HCT116 (cell line): ENCODE results near the gene ZNF746. TPM values are rescaled to one million over a fixed set of nuclear protein-coding genes. Genes with fewer than 3 reads are reported as not detected.

ENCODE experiments used
- ATAC-seq: fragments of 200-7000 bp; cut with Tn5 transposase; 2 replicates; pipeline ENCODE4 v1.9.1; 2020; ENCODE audit warnings: mild to moderate bottlenecking, moderate library complexity
- BruUV-seq: library from RNA; stranded (reverse); fragments of 400-500 nt; replicated peaks from 2 replicates; lab custom pipeline; 2021; lab: Mats Ljungman, UMichigan
- CTCF ChIA-PET: fragments of 300-600 bp; sonication (Branson Sonifier 250); formaldehyde crosslinking; loops from one replicate; lab custom pipeline; 2021; ENCODE audit warnings: antibody characterized with exemption; lab: Charles Lee
- POLR2A ChIA-PET: fragments of 300-600, 350-600 bp; sonication (Branson Sonifier 250); formaldehyde crosslinking; loops from one replicate; lab custom pipeline; 2021; ENCODE audit warnings: antibody characterized with exemption; lab: Charles Lee
- RAD21 ChIA-PET, 2 experiments: fragments of 300-600 bp; sonication (Branson Sonifier 250); formaldehyde crosslinking; loops; one replicate each; lab custom pipeline; 2023; ENCODE audit warnings: low total read pairs in 2 of 2; ENCODE audit not compliant: uncharacterized antibody in 2 of 2, unreplicated experiment in 2 of 2, low non-redundant PET in 1 of 2; lab: Charles Lee
- DNase-seq: peaks from one replicate; pipeline ENCODE4 v3.0.0-alpha.2; 2010; ENCODE audit warnings: low read depth, low spot score
- H2AFZ ChIP-seq: fragments of 200-600 bp; shearing (Covaris generic), sonication (generic); 2 replicates; pipeline ENCODE4 v1.6.1; 2017; ENCODE audit warnings: low read depth, mixed run types, mixed read lengths, antibody characterized with exemption, low read length; ENCODE audit not compliant: poor library complexity, severe bottlenecking
- H3K27ac ChIP-seq: 2 replicates; pipeline ENCODE4 v1.5.1; 2012; ENCODE audit warnings: low read depth, low read length
- H3K27me3 ChIP-seq: fragments of 200-600 bp; sonication (generic); 2 replicates; pipeline ENCODE4 v1.6.1; 2016; ENCODE audit warnings: mixed run types, low read length, mixed read lengths; ENCODE audit not compliant: insufficient read depth
- H3K36me3 ChIP-seq, 2 experiments: fragments of 200-500 bp in 1 of 2; fragments of 200-600 bp in 1 of 2; sonication (Bioruptor generic) in 1 of 2; sonication (generic) in 1 of 2; 2 replicates each; pipeline versions ENCODE4 v1.5.1 to v1.6.1; 2014 to 2016; ENCODE audit warnings: low read length in 2 of 2, inconsistent platforms in 1 of 2, mixed read lengths in 1 of 2, mixed run types in 1 of 2; ENCODE audit not compliant: insufficient read depth in 2 of 2, control insufficient read depth in 1 of 2
- H3K4me1 ChIP-seq, 2 experiments: fragments of 200-600 bp in 1 of 2; sonication (generic) in 1 of 2; 2 replicates each; pipeline versions ENCODE4 v1.5.1 to v1.6.1; 2012 to 2017; ENCODE audit warnings: low read length in 2 of 2, inconsistent platforms in 1 of 2, mild to moderate bottlenecking in 1 of 2, mixed read lengths in 1 of 2, mixed run types in 1 of 2, moderate library complexity in 1 of 2; ENCODE audit not compliant: insufficient read depth in 2 of 2, control insufficient read depth in 1 of 2
- H3K4me2 ChIP-seq: fragments of 200-600 bp; sonication (generic); 2 replicates; pipeline ENCODE4 v1.6.1; 2017; ENCODE audit warnings: mixed run types, low read length, mixed read lengths
- H3K4me3 ChIP-seq, 2 experiments: fragments of 200-600 bp in 1 of 2; sonication (generic) in 1 of 2; replicated peaks in 1 of 2; 2 replicates each; pipeline ENCODE4 v1.5.1; 2011 to 2016; ENCODE audit warnings: low read length in 2 of 2, control low read depth in 1 of 2, low read depth in 1 of 2, mild to moderate bottlenecking in 1 of 2, mixed read lengths in 1 of 2, mixed run types in 1 of 2
- H3K79me2 ChIP-seq: fragments of 200-600 bp; sonication (generic); 2 replicates; pipeline ENCODE4 v1.6.1; 2017; ENCODE audit warnings: mild to moderate bottlenecking, mixed run types, low read length, moderate library complexity, mixed read lengths; ENCODE audit not compliant: insufficient read depth
- H3K9ac ChIP-seq: fragments of 200-600 bp; sonication (generic); 2 replicates; pipeline ENCODE4 v1.6.1; 2016; ENCODE audit warnings: low read length, mixed read lengths
- H3K9me2 ChIP-seq: fragments of 200-600 bp; sonication (generic), shearing (Covaris generic); 2 replicates; pipeline ENCODE4 v1.6.1; 2017; ENCODE audit warnings: mixed run types, mild to moderate bottlenecking, moderate library complexity; ENCODE audit not compliant: insufficient read depth
- H3K9me3 ChIP-seq, 2 experiments: fragments of 200-500 bp in 1 of 2; fragments of 200-600 bp in 1 of 2; sonication (Bioruptor generic) in 1 of 2; sonication (generic) in 1 of 2; 2 replicates each; pipeline ENCODE4 v1.6.1; 2014 to 2017; ENCODE audit warnings: low read length in 2 of 2, mixed read lengths in 2 of 2, inconsistent platforms in 1 of 2, low read depth in 1 of 2, mild to moderate bottlenecking in 1 of 2, mixed run types in 1 of 2, moderate library complexity in 1 of 2; ENCODE audit not compliant: control insufficient read depth in 1 of 2, insufficient read depth in 1 of 2
- H4K20me1 ChIP-seq: fragments of 200-600 bp; sonication (generic), shearing (Covaris generic); 2 replicates; pipeline ENCODE4 v1.6.1; 2017; ENCODE audit warnings: mixed run types, mild to moderate bottlenecking, moderate library complexity; ENCODE audit not compliant: insufficient read depth
- CEBPB ChIP-seq: IDR thresholded peaks from 2 replicates; pipeline ENCODE4 v1.6.1; 2012; ENCODE audit warnings: low read depth
- EGR1 ChIP-seq: IDR thresholded peaks from 2 replicates; pipeline ENCODE4 v1.6.1; 2012; ENCODE audit warnings: low read depth
- POLR2A ChIP-seq: IDR thresholded peaks from 2 replicates; pipeline ENCODE4 v1.7.0; 2011; ENCODE audit warnings: borderline replicate concordance; ENCODE audit not compliant: insufficient read depth, insufficient read length; ENCODE audit errors: extremely low read depth
- POLR2AphosphoS5 ChIP-seq: IDR thresholded peaks from 2 replicates; pipeline ENCODE4 v1.6.1; 2011; ENCODE audit warnings: mild to moderate bottlenecking, low read depth, low read length, moderate library complexity
- REST ChIP-seq: IDR thresholded peaks from 2 replicates; pipeline ENCODE4 v1.6.1; 2012; ENCODE audit warnings: low read depth
- SP1 ChIP-seq: IDR thresholded peaks from 2 replicates; pipeline ENCODE4 v1.6.1; 2012; ENCODE audit warnings: low read depth
- intact Hi-C: fragments of 100-400 bp; cut with micrococcal nuclease; formaldehyde crosslinking; loops from 2 replicates; pipeline ENCODE4 v1.10.0; 2022
- total RNA-seq: library from RNA; stranded (reverse); gene quantifications from one replicate; pipeline ENCODE4 v1.2.1, GENCODE V29; 2021; ENCODE audit not compliant: unreplicated experiment

The ZNF746 gene
- total RNA-seq, 1 experiment from 2014 or later: 18.7 TPM

GRCh38 chr7:149475121-149476045 is 22.2 kb downstream of the ZNF746 start:
- ChIA-PET CTCF (no interaction called here), RAD21 (no interaction called here)
- no peaks in the 10 kb centered on the region for H3K9me3 ChIP-seq

More at GRCh38 chr7:149475121-149476045, 22.2 kb downstream of the ZNF746 start:
- H3K27ac ChIP-seq: no peak overlapping the region
- H4K20me1 ChIP-seq: no peaks in the 10 kb centered on the region
- no peaks in the 10 kb centered on the region for H3K27me3 ChIP-seq
- no peak for DNase-seq
- BruUV-seq: no TSS peak
- no peak overlapping the region for H2AFZ ChIP-seq
- intact Hi-C loops: no loop called here
- H3K4me1 ChIP-seq: no peaks in the 10 kb centered on the region; a peak in 1 of 4 replicates
- no peak overlapping the region for H3K9ac ChIP-seq
- POLR2A ChIA-PET: no interaction called here
- peaks cover 14 to 41% of the 10 kb centered on the region in 2 experiments for H3K36me3 ChIP-seq
- no peaks in the 10 kb centered on the region for H3K9me2 ChIP-seq
- no peak overlapping the region for H3K4me3 ChIP-seq
- no peak overlapping the region for H3K4me2 ChIP-seq
- peaks cover 12% of the 10 kb centered on the region for H3K79me2 ChIP-seq
- TF ChIP-seq POLR2A (no peak), CEBPB (no peak), EGR1 (no peak), SP1 (no peak), REST (no peak), POLR2AphosphoS5 (no peak)
- no peak for ATAC-seq
